ENCODE data around the gene LCLAT1.
"Not testable (repeated sequence)": the region's sequence is repeated elsewhere in the genome, so short reads cannot be mapped to it uniquely, and the experiment has no call there.

The LCLAT1 gene

GRCh38 chr2:30456106-30456505 is 9.1 kb downstream of the LCLAT1 start:
- DNase-seq, result peak; percentile 19

DNA sequence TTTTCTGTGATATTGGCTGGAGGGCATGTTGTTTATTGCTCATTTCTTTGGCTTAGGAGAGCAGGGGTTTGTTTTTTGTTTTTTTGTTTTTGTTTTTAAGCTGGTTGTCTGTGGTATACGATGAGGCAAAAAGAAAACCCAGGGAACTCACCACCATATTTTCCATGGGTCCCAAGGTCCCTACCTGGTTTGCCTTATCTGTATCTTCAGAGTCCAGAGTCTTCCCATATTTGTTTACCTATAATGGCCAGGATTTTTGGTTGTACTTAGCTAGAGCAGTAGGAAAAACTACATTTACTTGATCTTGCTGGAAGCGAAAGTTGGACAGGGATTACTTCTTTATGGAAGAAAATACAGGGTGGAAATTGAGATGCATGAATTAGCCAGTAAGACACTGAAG is 9.5 kb downstream of the LCLAT1 start:
- no peak for DNase-seq

DNA sequence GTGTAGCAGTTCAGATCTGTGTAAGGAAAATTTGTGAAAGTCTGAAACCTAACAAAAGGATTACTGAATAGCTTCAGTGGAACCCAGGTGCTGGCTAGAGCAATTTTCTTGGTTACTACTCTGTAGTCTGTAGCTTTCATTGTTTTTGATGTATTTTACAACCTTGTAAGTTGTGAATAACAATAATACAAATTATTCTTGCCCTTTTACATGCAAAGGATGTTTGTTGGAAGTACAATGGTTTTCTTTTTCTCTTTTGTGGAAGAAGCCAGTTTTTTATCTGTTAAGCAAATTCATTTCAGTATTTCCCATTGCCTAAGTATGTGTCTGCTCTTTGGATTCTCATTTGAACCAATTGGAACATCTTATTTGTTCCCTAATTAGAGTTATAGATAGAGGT is 10.2 kb downstream of the LCLAT1 start:
- no peak for DNase-seq

DNA sequence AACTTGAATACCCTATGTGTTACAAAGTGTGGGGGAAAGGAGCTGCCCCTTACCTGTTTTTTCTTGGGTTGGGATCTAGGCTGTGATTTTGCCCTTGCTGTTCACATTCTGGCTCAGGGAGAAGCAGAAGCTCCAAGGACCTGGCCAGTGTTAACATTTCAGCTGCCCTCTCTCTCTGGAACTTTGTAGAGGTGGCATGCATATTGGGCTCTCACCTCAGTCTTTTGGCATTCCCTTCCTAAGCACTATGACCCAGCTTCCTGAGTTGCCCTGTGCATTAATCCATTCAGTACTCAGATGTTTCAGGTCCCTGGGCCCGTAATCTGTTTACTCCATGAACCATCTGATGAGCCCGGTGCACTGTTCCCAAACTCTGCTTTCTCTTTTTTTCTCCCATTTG is 12.1 kb downstream of the LCLAT1 start:
- DNase-seq, result no peak

DNA sequence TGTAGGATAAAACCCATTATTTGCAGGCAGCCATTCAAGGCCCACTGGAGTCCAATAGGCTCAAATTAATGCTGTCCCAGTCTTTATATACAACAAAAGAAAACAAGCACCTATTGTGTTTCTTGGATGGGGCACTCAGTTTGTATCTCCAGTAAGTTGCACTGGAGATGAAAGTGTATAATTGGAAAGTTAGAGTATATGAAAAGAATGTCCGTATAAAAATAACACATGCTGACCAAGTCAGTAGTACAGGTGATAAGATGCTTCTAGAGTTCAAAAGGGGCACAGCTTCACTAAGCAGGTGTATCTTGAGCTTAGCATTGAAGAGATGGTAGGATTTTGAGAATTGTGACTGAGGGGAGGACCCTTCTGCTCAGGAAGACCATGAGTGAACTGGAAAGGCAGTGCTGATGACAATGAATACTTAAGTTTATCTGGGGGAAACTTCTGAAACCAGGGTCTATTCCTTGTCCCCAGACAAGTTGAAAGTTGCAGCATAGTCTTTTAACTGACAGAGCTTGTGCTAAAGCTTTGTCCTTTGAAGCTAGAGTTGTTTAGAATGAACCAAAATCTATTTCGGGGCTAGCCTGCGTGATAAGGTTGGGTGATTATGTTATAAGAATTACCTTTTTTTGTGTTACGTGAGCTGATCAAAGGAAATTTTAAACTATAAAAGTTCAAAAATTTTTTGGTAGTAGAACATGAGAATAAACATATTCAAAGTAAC is 15.2 kb downstream of the LCLAT1 start:
- DNase-seq, result no peak

- no peak for DNase-seq
Observed at GRCh38 chr2:30463535-30463934, 16.5 kb downstream of the LCLAT1 start.

- DNase-seq, result no peak
Observed at GRCh38 chr2:30464544-30465170, 17.6 kb downstream of the LCLAT1 start.

GRCh38 chr2:30465171-30465545 is 18.1 kb downstream of the LCLAT1 start:
- DNase-seq, result no peak

DNA sequence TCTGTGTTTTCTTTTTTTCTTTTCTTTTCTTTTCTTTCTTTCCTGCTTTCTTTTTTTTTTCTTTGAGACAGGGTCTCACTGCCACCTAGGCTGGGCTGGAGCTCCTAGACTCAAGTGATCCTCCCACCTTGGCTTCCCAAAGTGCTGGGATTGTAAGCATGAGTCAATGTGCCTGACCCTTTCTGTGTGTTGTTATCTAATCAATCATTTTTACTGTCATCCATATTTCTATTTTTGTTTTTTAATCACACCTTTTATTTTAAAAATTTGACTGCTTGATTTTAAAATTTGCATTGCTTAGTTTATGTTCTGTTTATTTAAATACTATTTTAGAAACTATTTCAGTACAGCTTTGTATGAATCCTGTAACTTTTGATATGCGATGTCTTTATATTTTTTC is 19.2 kb downstream of the LCLAT1 start:
- no peak for DNase-seq

- not testable (repeated sequence) for DNase-seq
Observed at GRCh38 chr2:30467062-30467826, 20.2 kb downstream of the LCLAT1 start.

GRCh38 chr2:30470426-30470825 is 23.4 kb downstream of the LCLAT1 start:
- DNase-seq, result peak; percentile 14

- DNase-seq, result peak; percentile 70
Observed at GRCh38 chr2:30472326-30472725, 25.3 kb downstream of the LCLAT1 start.

DNA sequence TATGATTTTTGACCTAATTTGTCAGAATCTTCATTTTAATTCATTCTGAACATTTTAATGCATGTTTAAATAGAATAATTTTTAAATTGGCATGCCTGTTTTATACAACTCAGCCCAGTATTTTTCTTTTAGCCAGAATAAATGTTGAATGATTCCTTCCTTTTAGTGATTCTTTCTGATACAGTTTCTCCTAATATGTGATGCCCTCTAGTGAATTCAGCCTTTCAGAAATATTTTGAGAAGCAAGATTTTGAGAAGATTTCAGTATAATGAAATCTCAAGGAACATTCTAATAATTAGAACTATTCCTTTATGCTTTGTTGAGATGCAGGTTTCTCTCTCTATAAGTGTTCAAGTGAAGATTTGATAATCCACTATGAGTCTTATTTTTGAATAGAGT is 28.5 kb downstream of the LCLAT1 start:
- DNase-seq, result no peak

DNA sequence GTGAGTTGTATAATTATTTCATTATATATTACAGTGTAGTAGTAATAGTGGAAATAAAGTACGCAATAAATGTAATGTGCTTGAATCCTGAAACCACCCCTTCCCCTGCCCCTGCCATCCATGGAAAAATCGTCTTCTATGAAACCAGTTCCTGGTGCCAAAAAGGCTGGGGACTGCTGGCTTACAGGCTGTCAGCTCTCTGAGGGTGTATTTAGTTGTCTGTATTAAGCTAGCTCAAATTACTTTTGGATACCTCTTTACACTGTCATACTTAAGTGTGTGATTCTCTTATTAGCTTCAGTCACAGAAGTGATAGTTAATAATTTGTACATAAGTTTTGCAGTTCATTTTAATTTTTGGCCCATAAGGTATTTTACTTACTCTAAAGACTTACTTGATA is 29.6 kb downstream of the LCLAT1 start:
- DNase-seq, result no peak

DNA sequence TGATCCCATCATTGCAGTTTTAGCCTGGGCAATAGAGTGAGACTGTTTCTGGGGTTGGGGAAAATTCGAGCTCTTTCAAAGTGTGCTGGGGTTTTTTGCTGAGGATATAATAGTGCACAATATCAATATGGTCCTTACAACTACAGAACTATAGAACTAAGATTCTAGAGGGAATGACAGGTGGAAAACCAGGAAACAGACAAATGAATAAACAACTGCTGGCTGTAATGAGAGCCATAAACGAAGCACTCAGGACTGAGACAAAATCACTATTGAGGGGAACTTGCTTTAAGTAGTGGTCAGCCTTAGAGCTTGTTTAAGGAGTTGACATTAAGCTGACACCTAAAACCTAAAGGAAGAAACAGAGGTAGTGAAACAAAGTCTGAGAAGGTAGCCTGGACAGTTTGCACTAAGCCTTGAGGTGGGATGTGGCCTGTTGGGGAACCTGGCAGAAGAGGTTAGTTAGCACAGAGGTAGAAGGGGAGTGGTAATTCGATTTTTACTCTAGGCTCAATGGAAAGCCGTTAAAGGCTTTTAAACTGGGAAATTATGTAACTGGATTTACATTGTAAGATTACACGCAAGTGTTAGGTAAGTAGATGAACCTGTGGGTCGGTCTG is 33.8 kb downstream of the LCLAT1 start:
- no peak for DNase-seq

DNA sequence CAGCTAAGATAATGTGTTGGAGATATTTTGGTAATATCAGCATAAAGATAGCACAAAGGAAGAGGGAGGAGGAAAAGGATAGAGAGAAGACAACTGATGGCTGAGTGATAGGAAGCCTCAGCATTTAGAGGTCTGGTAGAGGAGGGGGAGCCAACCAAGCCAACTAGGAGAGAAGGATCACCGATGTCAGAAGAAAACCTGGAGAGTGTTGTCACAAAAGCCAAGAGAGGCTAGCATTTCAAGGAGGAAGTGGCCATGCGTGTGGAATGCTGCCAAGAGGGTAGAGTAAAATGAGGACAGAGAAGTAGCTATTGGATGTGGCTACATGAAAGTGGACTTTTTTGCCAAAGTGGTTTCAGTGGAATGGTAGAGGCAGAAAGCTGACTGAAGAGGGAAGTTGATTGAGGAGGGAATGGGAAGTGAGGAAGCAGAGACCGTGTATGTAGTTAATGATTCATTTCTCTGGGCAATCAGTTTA is 34.3 kb downstream of the LCLAT1 start:
- DNase-seq, result peak; percentile 70

- DNase-seq, result no peak
Observed at GRCh38 chr2:30482011-30482410, 35.0 kb downstream of the LCLAT1 start.

- DNase-seq, result no peak
Observed at GRCh38 chr2:30484145-30484544, 37.1 kb downstream of the LCLAT1 start.

DNA sequence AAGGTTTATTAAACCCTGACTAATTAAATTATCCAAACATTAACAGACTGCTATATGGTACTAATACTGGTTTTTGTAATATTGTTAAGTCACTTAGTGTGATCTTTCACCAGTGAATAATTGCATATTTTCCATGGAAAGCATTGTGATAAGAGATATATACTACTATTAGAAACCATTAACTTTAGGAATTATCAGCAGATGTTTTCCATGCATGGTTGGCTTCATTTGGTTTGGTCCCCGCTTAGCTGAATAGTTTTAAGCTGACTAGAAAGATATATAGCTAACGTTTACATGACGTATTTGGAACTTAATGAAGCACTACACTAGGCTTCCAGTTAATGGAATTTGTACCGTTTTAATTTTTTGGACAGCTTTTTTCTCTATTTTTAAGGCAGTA is 37.9 kb downstream of the LCLAT1 start:
- no peak for DNase-seq

DNA sequence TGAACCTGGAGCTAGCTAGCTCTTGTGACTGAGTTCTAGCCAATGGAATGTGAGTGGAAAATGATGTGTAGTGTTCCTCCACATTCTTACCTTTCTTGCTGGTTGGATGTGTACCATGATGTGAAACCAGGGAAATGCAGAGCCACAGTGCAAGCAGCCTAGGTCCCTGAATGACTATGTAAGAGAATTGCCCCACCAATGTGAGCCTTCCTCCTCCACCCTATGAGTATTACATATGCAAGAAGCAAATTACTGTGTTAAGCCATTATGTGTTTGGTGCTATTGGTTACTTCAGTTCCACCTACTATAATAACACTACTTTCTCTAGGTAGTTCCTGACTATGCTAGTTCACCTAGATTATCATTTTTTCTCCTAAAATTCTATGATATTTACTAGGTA is 39.6 kb downstream of the LCLAT1 start:
- DNase-seq, result no peak

- no peak for DNase-seq
Observed at GRCh38 chr2:30487603-30488002, 40.6 kb downstream of the LCLAT1 start.

DNA sequence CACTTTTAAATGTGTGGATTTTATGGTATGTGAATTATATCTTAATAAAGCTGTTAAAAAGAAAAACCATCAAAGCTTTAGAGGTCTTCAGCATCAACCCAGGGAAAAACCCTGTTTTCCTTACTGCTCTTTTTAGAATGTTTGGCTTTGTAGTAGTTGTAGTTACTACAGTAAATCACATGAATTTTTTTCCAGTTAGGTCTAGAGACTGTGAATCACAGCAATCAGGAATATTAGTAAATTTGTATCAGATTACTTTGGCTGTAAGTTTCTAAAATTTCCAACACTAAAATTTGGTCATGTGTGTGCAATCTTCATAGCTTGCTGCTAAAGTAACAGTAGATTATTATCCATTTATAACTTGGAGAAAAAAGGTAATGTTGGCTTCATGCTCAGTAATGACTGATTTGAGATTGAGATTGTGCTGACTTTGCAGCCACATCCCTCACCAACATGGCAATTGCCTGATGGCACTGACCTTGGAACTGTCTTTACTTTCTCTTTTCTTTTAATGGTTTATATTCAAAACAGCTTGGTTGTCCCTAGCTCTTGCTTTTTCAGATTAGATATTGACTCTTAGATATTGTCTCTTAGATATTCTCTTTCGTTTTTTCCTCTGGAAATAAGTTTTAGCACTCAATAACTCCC is 41.1 kb downstream of the LCLAT1 start:
- DNase-seq, result no peak

DNA sequence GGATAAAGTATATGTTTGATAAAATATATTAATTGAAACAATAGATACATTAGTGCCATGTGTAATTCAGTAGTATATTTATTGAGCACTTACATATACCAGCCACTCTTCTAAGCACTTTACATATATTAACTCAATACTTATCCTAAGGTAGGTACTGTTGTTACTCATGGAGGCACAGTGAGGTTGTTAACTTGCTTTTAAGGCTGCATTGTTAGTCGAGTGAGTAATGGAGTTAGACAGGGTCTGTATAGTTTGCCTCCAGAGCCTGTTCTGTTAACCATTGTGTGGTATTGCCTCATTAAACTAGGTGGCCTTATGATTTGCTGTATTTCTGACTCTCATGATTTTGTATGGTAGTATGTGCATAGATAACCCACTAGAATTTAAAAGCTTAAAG is 44.2 kb downstream of the LCLAT1 start:
- no peak for DNase-seq

Measured in inflammatory macrophage treated with lipopolysaccharide for 4 hours (primary cell).